ENCODE data around the gene CACNA1S. TPM values are rescaled to one million over a fixed set of nuclear protein-coding genes. Genes with fewer than 3 reads are reported as not detected.
A peak's percentile ranks its signal among the peaks of the same experiment; 100 is the strongest.

The CACNA1S gene
- total RNA-seq, 1 donor from 2014 or later, result not detected

DNA sequence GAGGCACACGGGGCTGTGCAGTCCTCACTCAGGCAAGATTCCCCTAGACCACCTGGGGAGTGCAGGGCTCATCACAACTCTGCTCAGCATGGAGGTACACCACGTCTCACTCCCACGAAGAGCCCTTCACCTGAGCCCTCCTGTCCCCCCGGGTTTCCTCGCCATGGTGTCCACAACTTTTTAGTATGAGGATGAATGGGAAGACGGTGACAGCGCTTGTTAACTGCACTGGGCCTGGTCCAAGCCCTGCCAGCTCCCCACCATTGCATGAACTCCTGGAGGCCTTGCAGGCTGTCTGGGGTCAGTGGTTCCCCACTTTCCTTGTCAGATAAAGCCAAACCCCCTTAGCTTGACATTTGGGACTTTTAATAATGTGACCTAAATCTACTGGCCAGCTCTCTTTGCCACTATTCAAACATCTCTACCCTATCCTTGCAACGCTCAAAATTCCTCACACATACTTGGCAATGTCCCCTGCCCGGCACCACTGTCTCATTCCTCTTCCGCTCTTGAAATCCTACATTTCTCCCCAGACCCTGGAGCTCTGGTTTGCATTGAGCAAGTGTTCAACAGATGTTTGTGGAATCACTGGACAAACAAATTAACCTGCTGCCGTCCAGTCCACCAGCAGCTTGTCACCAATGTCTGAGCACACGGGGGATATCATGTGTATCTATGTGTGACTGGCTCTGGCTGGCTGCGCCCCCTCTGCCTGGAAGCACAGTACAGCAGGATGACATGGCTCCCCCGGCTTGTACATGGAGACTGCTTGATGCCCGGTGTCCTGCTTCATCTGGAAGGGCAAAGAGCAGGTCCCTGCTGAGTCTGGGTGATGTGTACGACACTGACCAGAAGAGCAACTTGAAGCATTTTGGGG is 30.9 kb upstream of the CACNA1S start:
- intact Hi-C loops (cut with micrococcal nuclease), result no loop called here
- peaks cover 81% of the 10 kb centered on the region for H3K36me3 ChIP-seq
- TF ChIP-seq, protein P1, sequence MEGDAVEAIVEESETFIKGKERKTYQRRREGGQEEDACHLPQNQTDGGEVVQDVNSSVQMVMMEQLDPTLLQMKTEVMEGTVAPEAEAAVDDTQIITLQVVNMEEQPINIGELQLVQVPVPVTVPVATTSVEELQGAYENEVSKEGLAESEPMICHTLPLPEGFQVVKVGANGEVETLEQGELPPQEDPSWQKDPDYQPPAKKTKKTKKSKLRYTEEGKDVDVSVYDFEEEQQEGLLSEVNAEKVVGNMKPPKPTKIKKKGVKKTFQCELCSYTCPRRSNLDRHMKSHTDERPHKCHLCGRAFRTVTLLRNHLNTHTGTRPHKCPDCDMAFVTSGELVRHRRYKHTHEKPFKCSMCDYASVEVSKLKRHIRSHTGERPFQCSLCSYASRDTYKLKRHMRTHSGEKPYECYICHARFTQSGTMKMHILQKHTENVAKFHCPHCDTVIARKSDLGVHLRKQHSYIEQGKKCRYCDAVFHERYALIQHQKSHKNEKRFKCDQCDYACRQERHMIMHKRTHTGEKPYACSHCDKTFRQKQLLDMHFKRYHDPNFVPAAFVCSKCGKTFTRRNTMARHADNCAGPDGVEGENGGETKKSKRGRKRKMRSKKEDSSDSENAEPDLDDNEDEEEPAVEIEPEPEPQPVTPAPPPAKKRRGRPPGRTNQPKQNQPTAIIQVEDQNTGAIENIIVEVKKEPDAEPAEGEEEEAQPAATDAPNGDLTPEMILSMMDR (IDR thresholded peaks at IDR 0.05; ENCODE audit: borderline replicate concordance), result no peak
- DNase-seq, result no peak
- no peaks in the 10 kb centered on the region for H3K9me3 ChIP-seq (replicated peaks)
- no peaks in the 10 kb centered on the region for H3K27me3 ChIP-seq (ENCODE audit: low read depth)
- peaks cover 10% of the 10 kb centered on the region for H3K4me1 ChIP-seq
- no peak overlapping the region for H3K4me3 ChIP-seq
- H3K27ac ChIP-seq (replicated peaks), result no peak overlapping the region

DNA sequence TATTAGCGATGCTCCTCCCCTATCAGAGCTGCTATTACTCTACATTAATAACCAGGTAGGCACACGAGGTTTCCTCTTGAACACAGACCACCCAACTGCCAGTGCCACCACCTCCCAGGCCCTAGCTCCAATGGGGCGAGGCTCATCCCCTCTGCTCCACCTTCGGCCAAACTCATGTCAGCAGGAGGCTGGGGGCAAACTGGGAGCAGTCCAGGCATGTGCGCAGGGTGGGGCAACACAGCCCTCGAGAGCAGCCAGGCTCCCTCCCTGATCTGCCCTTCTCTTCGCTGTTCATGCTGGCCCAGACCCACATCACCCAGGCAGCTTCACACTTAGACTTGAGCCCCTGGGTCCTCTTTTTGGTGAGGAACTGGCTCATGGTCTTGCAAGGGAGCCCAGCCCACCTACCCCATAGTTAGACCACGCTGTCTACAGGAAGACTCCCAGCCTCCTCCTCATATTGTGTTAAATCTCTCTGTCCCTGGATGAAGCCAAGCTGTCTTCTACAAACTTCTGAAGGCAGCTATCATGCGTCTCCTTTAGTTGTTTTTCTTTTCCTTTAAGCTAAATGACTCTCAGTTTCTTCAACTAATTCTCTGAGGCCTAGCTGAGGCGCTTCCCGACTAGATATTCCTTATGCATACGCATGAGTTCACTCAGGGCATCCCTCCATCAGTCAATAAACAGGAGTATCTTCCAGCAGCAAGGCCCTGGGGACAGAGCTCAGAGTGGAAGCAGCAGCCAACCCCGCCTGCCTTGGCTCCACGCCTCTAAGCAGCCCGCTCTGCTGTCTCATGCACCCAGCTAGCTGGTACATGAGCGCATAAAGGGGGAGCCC is 30.0 kb upstream of the CACNA1S start:
- Histone ChIP-seq H3K9me3 (replicated peaks) (no peaks in the 10 kb centered on the region), H3K27ac (replicated peaks) (peak overlapping the region; percentile 32), H3K36me3 (peaks cover 78% of the 10 kb centered on the region), H3K27me3 (ENCODE audit: low read depth) (no peaks in the 10 kb centered on the region), H3K4me1 (peaks cover 18% of the 10 kb centered on the region), H3K4me3 (no peak overlapping the region)
- TF ChIP-seq, protein P1 (IDR thresholded peaks at IDR 0.05; ENCODE audit: borderline replicate concordance), result no peak
- DNase-seq, result peak; percentile 64
- intact Hi-C loops (cut with micrococcal nuclease), result no loop called here

DNA sequence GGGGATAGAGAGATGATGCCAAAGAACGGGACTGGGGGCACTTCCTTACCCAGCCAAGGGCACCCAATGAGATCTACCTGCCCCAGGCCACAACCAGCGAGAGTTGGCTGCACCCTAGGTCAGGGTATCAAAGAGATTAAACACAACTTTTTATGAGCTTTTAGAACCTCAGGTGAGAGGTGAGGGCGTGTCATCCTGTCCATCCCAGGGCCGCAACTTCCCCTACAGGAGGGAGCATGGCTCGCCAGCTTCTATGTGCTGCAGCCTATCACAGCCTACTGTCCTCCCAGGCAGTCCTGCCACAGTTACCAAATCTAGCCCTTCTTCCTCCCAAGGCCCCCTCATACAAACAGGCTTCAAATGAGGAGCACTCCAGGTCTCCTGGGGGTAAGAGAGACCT is 29.2 kb upstream of the CACNA1S start:
- H3K4me1 ChIP-seq, result peaks cover 18% of the 10 kb centered on the region
- H3K9me3 ChIP-seq (replicated peaks), result no peaks in the 10 kb centered on the region
- H3K36me3 ChIP-seq, result peaks cover 74% of the 10 kb centered on the region
- DNase-seq, result no peak
- intact Hi-C loops (cut with micrococcal nuclease), result no loop called here
- no peak overlapping the region for H3K4me3 ChIP-seq
- no peak overlapping the region for H3K27ac ChIP-seq (replicated peaks)
- no peaks in the 10 kb centered on the region for H3K27me3 ChIP-seq (ENCODE audit: low read depth)
- TF ChIP-seq, protein P1 (IDR thresholded peaks at IDR 0.05; ENCODE audit: borderline replicate concordance), result no peak

DNA sequence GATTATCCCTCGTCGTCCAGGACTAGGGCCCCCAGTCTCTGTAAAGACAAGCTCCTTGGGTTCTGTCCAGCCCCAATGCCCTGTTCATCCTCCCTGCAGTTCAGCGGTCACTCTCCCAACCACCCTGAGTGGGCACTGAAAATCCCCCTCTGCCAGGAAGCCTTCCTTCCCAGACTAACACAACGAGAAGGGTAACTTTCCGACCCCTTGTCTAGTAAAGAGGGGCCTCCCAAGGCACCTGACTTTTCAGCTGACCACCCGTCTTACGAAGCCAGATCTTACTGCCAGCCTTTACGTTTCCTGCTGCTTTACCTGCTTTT is 28.7 kb upstream of the CACNA1S start:
- TF ChIP-seq, protein P1 (IDR thresholded peaks at IDR 0.05; ENCODE audit: borderline replicate concordance), result no peak
- H3K27ac ChIP-seq (replicated peaks), result no peak overlapping the region
- peaks cover 18% of the 10 kb centered on the region for H3K4me1 ChIP-seq
- H3K9me3 ChIP-seq (replicated peaks), result no peaks in the 10 kb centered on the region
- intact Hi-C loops (cut with micrococcal nuclease), result no loop called here
- H3K36me3 ChIP-seq, result peaks cover 73% of the 10 kb centered on the region
- no peaks in the 10 kb centered on the region for H3K27me3 ChIP-seq (ENCODE audit: low read depth)
- DNase-seq, result no peak
- H3K4me3 ChIP-seq, result no peak overlapping the region

DNA sequence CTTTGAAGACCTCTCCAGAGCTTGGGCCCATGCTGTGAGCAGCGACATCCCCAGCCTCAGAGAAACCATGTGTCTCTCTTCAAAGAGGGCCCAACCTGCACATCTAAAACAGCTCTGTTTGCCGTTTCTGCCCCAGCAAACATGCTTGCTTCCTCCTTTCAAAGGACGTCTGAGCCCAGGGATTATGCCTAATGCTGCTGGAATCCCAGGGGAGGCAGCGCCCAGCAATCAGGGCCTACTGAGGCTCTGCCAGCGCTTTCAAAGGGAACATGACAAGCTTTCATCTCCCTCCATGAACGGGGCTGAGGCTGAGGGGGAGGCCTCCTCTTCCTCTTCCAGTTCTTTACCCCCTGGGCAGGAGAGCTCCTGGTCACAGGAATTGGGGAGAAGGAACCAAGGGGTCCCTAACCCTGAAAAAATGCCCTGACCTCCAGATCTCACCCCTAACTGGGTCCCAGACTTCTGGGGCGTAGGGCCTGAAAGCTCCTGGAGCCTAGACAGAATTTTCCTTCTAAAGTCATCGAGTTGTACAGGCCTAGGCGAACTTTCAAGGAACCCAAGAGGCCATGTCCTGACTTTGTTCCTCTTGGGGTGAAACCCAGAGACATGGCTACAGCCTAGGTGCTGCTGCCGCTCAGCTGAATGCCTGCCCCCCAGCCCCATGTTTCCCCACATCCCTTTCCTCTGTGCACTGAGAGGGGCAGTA is 28.2 kb upstream of the CACNA1S start:
- TF ChIP-seq, protein P1 (IDR thresholded peaks at IDR 0.05; ENCODE audit: borderline replicate concordance), result no peak
- no peaks in the 10 kb centered on the region for H3K27me3 ChIP-seq (ENCODE audit: low read depth)
- H3K36me3 ChIP-seq, result peaks cover 72% of the 10 kb centered on the region
- no peak for DNase-seq
- H3K27ac ChIP-seq (replicated peaks), result no peak overlapping the region
- no peaks in the 10 kb centered on the region for H3K9me3 ChIP-seq (replicated peaks)
- intact Hi-C loops (cut with micrococcal nuclease), result no loop called here
- peaks cover 18% of the 10 kb centered on the region for H3K4me1 ChIP-seq
- no peak overlapping the region for H3K4me3 ChIP-seq
